Measurements from ENCODE around the gene RPS26. TPM values are rescaled to one million over a fixed set of nuclear protein-coding genes. Genes with fewer than 3 reads are reported as not detected.

RPS26 gene
- total RNA-seq: 819 and 1,390 TPM in 2 replicates

DNA sequence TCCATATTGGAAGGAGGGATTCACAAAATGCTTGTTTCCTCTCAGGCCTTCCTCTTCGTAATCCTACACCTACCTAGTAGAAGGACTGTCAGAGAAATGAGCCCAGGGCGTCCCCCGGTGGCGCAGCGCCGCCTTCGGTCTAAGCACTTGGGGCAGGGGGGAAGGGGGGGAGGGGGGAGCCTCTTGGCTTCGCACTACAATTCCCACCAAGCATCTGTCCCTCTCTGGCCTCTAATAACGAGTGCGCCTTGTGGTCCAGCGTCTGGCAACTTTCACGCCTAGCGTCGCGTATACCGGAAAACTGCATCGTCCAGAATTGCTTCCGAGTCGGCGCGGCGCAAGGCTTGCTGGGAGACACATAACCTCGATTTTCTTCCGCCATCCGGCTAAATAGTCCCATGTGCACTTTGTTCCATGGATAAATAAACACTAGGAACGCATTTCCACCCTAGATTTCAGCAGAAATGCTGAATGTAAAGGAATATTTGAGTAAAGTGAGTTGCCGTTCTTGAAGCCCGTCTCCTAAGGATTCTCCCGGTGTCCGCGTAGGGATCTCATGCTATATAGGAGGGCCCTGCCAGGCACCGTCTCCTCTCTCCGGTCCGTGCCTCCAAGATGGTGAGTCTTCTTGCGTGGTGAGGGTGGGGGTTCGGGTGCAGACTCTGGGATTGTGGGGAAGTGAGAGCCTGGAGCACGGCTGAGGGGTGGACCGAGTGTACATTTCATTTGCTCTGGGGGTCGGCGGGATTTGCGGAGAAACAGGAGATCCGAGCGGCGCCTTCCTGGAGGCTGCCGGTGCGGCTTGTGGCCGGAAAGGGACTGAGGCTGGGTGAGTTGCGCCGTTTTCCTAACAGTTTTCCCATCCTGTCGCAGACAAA, at the start of gene RPS26:
Gene RPS26, plus strand, starts transcription at position 367 of the 878 bp plus-strand sequence. Its CDS starts 249 bp downstream, at position 616.

GRCh38 chr12:55996715-55997534, 44.8 kb upstream of the RPS26 start, which contains the start of gene SUOX:
TSS of gene SUOX (plus strand) at chr12:55997276. CDS start at chr12:56002222, 4,946 bp downstream.

DNA sequence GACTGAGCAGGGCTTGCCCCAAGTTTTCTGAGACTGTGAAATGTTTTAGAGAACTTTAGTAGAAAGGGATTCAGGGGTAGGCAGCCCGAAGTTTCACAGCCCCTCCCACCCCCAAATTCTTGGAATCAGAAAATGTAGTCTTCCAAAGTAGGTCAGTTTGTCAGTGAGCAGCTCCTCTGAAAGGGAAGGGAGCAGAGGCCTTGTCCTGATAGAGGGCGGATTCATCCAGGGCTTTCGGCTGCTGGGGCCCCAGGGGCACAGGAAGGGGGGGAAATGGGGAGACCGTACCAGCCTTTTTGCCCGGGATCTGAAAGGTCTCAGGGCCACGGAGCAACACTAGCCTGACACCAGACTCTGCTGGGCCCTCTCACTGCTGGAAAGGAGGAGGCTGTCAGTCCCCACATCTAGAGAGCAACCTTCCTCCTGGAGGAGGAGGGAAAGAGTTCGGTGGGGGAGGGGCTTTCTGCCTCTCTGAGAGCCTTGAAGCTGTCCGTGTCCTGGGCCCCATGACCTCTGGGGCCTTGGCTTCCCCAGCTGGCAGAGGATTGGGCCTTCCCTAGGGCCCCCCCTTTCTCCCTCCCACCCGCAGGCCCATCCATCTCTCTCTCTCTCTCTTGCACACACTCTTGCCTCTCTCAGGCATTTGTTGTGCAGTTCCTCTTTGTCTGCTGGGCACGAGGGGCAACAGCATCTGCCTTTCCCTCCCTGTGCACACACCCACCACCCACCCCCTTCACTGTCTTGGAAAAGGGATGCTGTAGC, 21.1 kb upstream of the RPS26 start, which contains the start of gene IKZF4:
Gene IKZF4, plus strand, starts transcription at position 621 of the 762 bp plus-strand sequence. CDS start 451 bp downstream, outside the sequence.

DNA sequence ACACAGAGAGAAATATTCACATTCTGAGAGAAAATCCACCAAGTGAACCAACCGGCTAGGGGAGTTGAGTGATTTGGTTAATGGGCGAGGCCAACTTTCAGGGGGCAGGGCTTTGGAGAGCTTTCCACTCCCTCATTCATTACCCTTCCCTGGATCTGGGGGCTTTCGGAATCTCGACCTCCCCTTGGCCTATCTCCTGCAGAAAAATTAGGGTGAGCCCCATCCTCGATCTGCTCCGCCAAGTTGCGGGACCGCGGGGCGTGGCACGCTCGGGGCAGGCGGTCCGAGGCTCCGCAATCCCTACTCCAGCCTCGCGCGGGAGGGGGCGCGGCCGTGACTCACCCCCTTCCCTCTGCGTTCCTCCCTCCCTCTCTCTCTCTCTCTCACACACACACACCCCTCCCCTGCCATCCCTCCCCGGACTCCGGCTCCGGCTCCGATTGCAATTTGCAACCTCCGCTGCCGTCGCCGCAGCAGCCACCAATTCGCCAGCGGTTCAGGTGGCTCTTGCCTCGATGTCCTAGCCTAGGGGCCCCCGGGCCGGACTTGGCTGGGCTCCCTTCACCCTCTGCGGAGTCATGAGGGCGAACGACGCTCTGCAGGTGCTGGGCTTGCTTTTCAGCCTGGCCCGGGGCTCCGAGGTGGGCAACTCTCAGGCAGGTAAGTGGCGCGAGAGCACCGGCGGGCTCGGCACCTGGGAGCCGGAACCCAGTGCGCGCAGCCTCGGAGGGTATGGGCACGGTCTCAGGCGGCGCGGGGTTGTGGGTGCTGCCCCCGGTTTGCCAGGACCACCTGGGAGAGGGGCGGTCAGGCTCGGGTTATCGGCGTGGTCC, 38.2 kb downstream of the RPS26 start, which contains the start of gene ERBB3:
Gene ERBB3, plus strand, starts transcription at position 443 of the 833 bp plus-strand sequence. Its CDS starts 136 bp downstream, at position 579.

Other genes starting within 250 kb of the RPS26 start
- gene SARNP, start 224.2 kb upstream of the RPS26 start, total RNA-seq: 36.6 and 49.7 TPM in 2 replicates
- 16.4 and 31.3 TPM in 2 replicates for gene ORMDL2, start 223.9 kb upstream of the RPS26 start, total RNA-seq
- gene DNAJC14, start 212.3 kb upstream of the RPS26 start, total RNA-seq: 32.4 and 41.8 TPM in 2 replicates
- gene MMP19, start 199.0 kb upstream of the RPS26 start, total RNA-seq: 0.98 and 3.7 TPM in 2 replicates
- 23.0 and 23.7 TPM in 2 replicates for gene PYM1, start 114.0 kb upstream of the RPS26 start, total RNA-seq
- 31.6 and 34.2 TPM in 2 replicates for gene DGKA, start 110.8 kb upstream of the RPS26 start, total RNA-seq
- gene PMEL, start 75.9 kb upstream of the RPS26 start, total RNA-seq: 1.5 and 6.6 TPM in 2 replicates
- gene CDK2, start 75.1 kb upstream of the RPS26 start, total RNA-seq: 11.2 and 54.6 TPM in 2 replicates
- 44.3 and 67.1 TPM in 2 replicates for gene RAB5B, start 67.8 kb upstream of the RPS26 start, total RNA-seq
- 14.5 and 18.4 TPM in 2 replicates for gene SUOX, start 44.6 kb upstream of the RPS26 start, total RNA-seq
- 4.1 and 5.3 TPM in 2 replicates for gene IKZF4, start 20.9 kb upstream of the RPS26 start, total RNA-seq
- 2.3 and 5.6 TPM in 2 replicates for gene ERBB3, start 38.2 kb downstream of the RPS26 start, total RNA-seq
- 87.1 and 204 TPM in 2 replicates for gene PA2G4, start 62.6 kb downstream of the RPS26 start, total RNA-seq
- 1,989 and 2,469 TPM in 2 replicates for gene RPL41, start 74.7 kb downstream of the RPS26 start, total RNA-seq
- 2.3 and 3.0 TPM in 2 replicates for gene ZC3H10, start 76.3 kb downstream of the RPS26 start, total RNA-seq
- gene ESYT1, start 86.3 kb downstream of the RPS26 start, total RNA-seq: 318 and 340 TPM in 2 replicates
- 91.1 and 109 TPM in 2 replicates for gene MYL6B, start 110.7 kb downstream of the RPS26 start, total RNA-seq
- gene MYL6, start 116.4 kb downstream of the RPS26 start, total RNA-seq: 1,442 and 2,553 TPM in 2 replicates
- 35.0 and 49.7 TPM in 2 replicates for gene SMARCC2, start 147.6 kb downstream of the RPS26 start, total RNA-seq
- 53.6 and 72.0 TPM in 2 replicates for gene RNF41, start 180.0 kb downstream of the RPS26 start, total RNA-seq
- 30.0 and 48.1 TPM in 2 replicates for gene NABP2, start 182.4 kb downstream of the RPS26 start, total RNA-seq
- gene SLC39A5, start 188.1 kb downstream of the RPS26 start, total RNA-seq: not detected in 2 replicates
- gene ANKRD52, start 216.5 kb downstream of the RPS26 start, total RNA-seq: 42.3 and 54.6 TPM in 2 replicates
- gene COQ10A, start 225.0 kb downstream of the RPS26 start, total RNA-seq: 9.6 and 9.8 TPM in 2 replicates

Data from mesangial cell (primary cell).